GM12801 (cell line): ENCODE data around the gene ZNF200.

Source experiments
- TF ChIP-seq, protein P1 (sequence below): IDR thresholded peaks from one replicate; pipeline ENCODE4 v1.5.1; 2011; ENCODE audit warnings: control low read depth; ENCODE audit not compliant: insufficient read length; ENCODE audit errors: extremely low read depth

Gene ZNF200

DNA sequence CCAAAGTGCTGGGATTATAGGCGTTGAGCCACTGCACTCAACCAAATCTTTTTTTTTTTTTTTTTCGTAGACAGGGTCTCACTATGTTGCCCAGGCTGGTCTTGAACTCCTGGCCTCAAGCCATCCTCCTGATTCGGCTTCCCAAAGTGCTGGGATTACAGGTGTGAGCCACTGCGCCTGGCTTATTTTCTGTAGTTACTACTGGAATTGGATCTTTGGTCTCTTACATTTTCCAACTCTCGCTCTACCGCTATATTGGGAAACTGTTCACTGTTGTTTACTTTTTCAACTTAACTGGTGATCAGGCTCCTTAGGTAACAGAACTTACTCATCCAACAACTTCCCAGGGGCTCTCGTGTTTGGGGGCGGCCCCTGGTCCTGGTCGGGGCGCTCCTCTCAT is 14.1 kb downstream of the ZNF200 start:
- TF ChIP-seq, protein P1, sequence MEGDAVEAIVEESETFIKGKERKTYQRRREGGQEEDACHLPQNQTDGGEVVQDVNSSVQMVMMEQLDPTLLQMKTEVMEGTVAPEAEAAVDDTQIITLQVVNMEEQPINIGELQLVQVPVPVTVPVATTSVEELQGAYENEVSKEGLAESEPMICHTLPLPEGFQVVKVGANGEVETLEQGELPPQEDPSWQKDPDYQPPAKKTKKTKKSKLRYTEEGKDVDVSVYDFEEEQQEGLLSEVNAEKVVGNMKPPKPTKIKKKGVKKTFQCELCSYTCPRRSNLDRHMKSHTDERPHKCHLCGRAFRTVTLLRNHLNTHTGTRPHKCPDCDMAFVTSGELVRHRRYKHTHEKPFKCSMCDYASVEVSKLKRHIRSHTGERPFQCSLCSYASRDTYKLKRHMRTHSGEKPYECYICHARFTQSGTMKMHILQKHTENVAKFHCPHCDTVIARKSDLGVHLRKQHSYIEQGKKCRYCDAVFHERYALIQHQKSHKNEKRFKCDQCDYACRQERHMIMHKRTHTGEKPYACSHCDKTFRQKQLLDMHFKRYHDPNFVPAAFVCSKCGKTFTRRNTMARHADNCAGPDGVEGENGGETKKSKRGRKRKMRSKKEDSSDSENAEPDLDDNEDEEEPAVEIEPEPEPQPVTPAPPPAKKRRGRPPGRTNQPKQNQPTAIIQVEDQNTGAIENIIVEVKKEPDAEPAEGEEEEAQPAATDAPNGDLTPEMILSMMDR: no peak

DNA sequence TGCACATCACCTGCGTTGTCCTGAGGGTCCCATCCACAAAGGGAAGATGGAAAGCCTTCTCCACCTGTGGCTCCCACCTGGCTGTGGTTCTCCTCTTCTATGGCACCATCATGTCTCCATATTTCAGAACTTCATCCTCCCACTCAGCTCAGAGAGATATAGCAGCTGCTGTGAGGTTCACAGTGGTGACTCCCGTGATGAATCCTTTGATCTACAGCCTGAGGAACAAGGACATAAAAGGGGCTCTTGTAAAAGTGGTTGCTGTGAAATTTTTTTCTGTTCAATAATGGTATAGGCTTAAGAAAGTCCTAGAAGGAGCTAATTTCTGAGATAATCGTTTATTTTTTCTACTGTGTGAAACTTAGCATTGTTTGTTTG is 18.7 kb downstream of the ZNF200 start:
- TF ChIP-seq, protein P1: no peak

DNA sequence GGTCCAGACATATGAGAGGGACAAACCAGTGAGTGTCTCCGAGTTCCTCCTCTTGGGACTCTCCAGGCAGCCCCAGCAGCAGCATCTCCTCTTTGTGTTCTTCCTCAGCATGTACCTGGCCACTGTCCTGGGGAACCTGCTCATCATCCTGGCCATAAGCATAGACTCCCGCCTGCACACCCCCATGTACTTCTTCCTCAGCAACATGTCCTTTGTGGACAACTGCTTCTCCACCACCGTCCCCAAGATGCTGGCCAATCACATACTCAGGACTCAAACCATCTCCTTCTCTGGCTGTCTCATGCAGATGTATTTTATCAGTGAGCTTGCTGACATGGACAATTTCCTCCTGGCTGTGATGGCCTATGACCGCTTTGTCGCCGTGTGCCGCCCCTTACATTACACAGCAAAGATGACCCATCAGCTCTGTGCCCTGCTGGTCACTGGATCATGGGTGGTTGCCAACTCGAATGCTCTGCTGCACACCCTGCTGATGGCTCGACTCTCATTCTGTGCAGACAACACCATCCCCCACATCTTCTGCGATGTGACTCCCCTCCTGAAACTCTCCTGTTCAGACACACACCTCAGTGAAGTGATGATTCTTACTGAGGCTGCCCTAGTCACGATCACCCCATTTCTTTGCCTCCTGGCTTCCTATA is 19.2 kb downstream of the ZNF200 start:
- TF ChIP-seq, protein P1: no peak

DNA sequence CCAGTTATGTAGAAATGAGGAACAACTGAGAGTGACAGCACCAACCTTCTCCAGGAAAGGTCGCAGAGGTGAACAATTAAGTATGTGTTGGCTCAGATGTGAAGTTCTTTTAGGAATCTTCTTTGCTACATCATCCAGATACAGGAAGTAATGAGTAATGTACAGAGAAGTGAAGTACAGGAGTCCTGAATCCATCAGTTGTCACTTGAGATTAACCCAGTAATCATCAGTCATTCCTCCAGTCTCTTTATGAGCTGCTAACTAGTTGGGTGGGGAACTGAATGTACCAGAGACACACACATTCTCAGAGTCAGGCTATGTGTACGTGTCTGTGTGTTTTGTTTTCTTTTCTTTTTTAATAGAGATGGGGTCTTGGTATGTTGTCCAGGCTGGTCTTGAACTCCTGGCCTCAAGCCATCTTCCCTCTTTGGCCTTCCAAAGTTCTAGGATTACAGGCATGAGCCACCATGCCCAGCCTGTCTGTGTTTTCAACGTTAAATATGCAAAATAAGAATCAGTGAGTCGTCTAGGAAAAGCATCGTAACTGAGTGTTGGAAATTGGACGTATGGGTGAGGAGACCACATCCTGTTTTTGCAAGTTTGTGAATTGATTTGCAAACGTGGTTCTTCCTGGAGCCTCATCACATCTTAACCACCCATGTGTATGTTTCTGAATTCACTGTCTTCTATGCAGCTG is 19.9 kb downstream of the ZNF200 start:
- TF ChIP-seq, protein P1: no peak

DNA sequence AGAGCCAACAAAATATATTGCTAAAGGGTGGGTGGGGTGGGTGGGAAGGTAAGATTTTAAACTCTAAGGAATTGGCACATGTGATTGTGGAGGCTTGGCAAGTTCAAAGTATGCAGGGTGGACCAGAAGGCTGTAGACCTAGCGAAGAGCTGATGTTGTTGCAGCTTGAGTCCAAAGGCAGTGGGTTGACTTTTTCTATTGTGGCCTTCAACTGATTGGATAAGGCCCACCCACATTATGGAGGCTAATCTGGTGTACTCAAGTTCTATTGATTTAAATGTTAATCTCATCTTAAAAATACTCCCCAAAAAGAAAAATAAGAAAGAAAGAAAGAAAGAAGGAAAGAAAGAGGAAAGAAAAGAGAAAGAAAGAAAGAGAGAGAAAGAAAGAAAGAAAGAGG is 22.4 kb downstream of the ZNF200 start:
- TF ChIP-seq, protein P1: no peak

DNA sequence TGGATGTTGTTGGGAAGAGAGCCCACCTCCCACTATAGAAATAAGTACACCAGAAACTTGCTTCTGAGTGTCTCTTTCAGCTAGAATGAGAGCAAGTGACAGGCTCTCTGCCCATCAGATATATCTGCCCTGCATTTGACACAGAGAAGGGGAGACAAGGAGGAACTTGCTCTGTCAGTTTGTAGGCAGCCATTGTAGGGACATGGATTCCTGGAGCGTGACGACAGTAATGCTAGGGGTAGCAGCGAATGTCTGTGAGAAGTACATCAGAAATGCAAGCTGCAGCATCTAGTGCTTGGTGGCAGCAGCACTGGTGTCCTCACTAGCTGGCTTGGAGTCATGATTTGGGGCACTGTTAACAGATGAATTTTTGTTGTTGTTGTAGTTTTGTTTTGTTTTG is 23.0 kb downstream of the ZNF200 start:
- TF ChIP-seq, protein P1: no peak

DNA sequence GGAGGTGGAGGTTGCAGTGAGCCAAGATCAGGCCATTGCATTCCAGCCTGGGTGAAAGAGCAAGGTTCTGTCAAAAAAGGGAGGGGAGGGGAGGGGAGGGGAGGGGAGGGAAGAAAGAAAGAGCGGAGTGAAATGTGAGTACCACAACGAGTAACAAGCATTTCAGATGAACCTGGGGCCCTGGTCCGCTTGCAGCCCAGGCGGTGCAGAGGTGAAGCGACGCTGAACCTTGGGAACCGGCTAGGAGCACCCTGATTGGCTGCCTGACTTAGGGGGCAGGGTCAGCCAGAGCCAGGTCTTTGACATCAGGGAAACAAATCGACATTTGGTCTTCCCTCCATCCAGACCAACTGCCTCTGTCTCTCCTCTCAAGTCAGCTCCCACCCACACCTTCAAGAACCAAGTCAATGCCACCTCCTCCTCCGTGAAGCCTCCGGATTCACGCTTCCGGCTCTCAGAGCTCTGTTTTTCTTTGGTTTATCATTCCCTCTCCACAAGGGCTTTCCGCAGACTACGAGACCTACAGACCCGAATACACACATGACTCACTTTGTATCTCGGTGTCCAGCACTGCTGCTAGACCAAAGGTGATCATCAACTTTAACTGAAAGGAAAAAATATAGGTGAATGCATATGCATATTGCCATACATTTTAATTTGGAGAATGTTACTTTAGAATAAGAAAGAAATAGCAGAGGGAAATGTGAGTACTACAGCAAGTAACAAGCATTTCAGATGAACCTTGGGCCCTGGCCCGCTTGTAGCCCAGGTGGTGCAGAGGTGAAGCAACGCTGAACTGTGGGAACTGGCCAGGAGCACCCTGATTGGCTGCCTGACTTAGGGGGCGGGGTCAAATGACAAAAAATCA is 27.6 kb downstream of the ZNF200 start:
- TF ChIP-seq, protein P1: no peak
